ENCODE data around the gene CHCHD5. TPM values are rescaled to one million over a fixed set of nuclear protein-coding genes. Genes with fewer than 3 reads are reported as not detected.
"Not testable (repeated sequence)": the region's sequence is repeated elsewhere in the genome, so short reads cannot be mapped to it uniquely, and the experiment has no call there.

CHCHD5 gene, protein sequence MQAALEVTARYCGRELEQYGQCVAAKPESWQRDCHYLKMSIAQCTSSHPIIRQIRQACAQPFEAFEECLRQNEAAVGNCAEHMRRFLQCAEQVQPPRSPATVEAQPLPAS
- total RNA-seq, result 32.3 to 33.2 TPM (median 32.4 TPM) in 3 replicates

DNA sequence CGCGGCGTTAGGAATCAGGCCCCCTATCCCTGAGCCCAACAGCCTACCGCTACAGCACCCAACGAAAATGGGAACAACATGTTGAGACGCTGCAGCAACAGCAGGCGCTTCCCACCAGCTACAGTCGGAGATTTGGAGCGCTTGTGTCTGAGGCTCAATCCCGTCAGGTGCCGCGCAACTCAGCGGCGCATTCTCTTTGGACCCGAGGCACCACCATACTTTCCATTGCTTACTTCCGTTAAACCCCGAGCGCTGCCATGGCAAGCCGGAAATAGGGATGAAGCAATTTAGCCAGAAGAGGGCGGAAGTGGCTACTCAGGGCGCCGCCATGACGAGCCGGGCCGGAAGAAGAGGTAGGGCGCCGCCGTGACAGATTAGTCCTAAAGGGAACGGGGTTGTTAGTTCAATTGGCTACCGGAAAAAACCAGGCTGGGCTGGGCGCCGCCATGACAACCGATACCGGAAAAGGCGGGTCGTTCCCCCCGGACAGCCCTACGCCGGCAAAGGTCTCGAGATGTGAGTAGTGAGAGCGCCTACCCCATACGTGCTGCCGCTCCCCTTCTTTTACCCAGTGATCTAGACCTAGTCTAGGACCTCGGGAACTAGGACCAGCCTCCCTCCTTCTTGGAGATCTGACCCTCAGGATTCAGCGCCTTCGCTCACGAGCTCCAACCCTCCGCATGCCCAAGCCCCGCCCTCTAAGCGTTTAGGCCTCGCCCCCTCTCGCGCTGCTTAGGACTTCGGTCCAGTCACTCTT is at the start of gene CHCHD5:
Gene CHCHD5 (plus strand): TSS at position 476 of the 757 bp plus-strand sequence. CDS start 39 bp downstream, at position 515.
- no peaks in the 10 kb centered on the region for H3K27me3 Mint-ChIP-seq (ENCODE audit: low read depth)
- H3K9me3 Mint-ChIP-seq, result no peaks in the 10 kb centered on the region
- peak within 1 kb of the TSS; percentile 97 for H3K4me3 Mint-ChIP-seq
- H3K36me3 Mint-ChIP-seq, result peaks cover 15% of the 10 kb centered on the region
- peak within 1 kb of the TSS; percentile 100 for H3K27ac Mint-ChIP-seq
- H3K4me1 Mint-ChIP-seq, result peaks cover 21% of the 10 kb centered on the region
- TF ChIP-seq, protein P1, sequence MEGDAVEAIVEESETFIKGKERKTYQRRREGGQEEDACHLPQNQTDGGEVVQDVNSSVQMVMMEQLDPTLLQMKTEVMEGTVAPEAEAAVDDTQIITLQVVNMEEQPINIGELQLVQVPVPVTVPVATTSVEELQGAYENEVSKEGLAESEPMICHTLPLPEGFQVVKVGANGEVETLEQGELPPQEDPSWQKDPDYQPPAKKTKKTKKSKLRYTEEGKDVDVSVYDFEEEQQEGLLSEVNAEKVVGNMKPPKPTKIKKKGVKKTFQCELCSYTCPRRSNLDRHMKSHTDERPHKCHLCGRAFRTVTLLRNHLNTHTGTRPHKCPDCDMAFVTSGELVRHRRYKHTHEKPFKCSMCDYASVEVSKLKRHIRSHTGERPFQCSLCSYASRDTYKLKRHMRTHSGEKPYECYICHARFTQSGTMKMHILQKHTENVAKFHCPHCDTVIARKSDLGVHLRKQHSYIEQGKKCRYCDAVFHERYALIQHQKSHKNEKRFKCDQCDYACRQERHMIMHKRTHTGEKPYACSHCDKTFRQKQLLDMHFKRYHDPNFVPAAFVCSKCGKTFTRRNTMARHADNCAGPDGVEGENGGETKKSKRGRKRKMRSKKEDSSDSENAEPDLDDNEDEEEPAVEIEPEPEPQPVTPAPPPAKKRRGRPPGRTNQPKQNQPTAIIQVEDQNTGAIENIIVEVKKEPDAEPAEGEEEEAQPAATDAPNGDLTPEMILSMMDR (IDR thresholded peaks at IDR 0.05; ENCODE audit: unreplicated experiment), result no peak
- DNase-seq (ENCODE audit: low spot score in 2 of 2, unreplicated experiment in 2 of 2), result peak; percentile 80 to 87

DNA sequence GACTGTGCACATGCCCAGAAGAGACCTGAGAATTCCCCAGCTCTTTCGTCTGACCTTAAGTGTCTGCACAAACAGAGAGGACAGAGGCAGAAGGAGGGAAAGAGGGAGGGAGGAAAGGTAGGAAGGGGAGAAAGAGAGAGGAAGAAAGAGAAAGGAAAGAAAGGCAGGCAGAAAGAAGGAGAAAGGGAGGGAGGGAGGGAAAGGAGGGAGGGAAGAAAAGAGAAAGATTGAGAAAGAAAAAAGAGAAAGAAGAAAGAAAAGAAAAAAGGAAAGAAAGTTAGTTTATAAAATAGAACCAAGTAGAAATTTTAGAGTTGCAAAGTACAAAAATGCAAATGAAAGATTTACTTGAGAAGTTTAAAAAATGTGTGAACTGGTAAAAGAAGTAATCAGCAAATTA is 49.6 kb upstream of the CHCHD5 start:
- TF ChIP-seq, protein P1 (IDR thresholded peaks at IDR 0.05; ENCODE audit: unreplicated experiment), result no peak
- H3K36me3 Mint-ChIP-seq, result peaks cover 9% of the 10 kb centered on the region
- no peaks in the 10 kb centered on the region for H3K27me3 Mint-ChIP-seq (ENCODE audit: low read depth)
- no peak overlapping the region for H3K4me3 Mint-ChIP-seq
- no peaks in the 10 kb centered on the region for H3K9me3 Mint-ChIP-seq
- no peak overlapping the region for H3K27ac Mint-ChIP-seq
- DNase-seq (ENCODE audit: low spot score in 2 of 2, unreplicated experiment in 2 of 2), result no peak
- H3K4me1 Mint-ChIP-seq, result no peaks in the 10 kb centered on the region

DNA sequence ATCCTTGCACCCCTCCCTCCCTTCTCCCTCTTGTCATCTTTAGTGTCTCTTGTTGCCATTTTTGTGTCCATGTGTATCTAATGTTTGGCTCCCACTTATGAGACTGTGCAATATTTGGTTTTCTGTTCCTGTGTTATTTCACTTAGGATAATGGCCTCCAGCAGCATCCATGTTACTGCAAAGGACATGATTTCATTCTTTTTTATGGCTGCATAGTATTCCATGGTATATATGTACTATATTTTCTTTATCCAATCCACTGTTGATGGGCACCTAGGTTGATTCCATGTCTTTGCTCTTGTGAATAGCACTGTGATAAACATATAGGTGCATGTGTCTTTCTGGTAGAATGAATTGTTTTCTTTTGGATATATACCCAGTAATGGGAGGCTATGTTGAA is 47.7 kb upstream of the CHCHD5 start:
- not testable (repeated sequence) for H3K27ac Mint-ChIP-seq; H3K36me3 Mint-ChIP-seq; H3K4me1 Mint-ChIP-seq; H3K4me3 Mint-ChIP-seq; H3K27me3 Mint-ChIP-seq (ENCODE audit: low read depth); DNase-seq (ENCODE audit: low spot score in 2 of 2, unreplicated experiment in 2 of 2); H3K9me3 Mint-ChIP-seq

DNA sequence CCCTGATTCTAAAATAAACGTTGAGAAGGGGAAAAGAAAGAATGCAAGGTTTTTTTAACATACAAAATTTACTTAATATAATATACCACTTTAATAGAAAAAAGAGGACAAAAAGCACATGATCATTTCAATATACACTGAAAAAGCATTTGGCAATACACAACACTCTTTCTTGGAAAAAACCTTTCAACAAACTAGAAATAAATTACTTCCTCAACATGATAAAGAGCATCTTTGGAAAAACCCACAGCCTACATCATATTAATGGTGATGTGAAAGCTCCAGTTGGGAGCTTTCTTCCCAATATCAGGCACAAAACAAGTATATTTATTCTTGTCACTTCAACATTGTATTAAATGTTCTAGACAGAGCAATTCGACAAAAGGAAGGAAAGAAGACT is 45.1 kb upstream of the CHCHD5 start:
- no peak for DNase-seq (ENCODE audit: low spot score in 2 of 2, unreplicated experiment in 2 of 2)
- H3K27me3 Mint-ChIP-seq (ENCODE audit: low read depth), result no peaks in the 10 kb centered on the region
- H3K27ac Mint-ChIP-seq, result no peak overlapping the region
- no peak overlapping the region for H3K4me3 Mint-ChIP-seq
- H3K36me3 Mint-ChIP-seq, result no peaks in the 10 kb centered on the region
- H3K4me1 Mint-ChIP-seq, result peaks cover 6% of the 10 kb centered on the region
- TF ChIP-seq, protein P1 (IDR thresholded peaks at IDR 0.05; ENCODE audit: unreplicated experiment), result no peak
- no peaks in the 10 kb centered on the region for H3K9me3 Mint-ChIP-seq

DNA sequence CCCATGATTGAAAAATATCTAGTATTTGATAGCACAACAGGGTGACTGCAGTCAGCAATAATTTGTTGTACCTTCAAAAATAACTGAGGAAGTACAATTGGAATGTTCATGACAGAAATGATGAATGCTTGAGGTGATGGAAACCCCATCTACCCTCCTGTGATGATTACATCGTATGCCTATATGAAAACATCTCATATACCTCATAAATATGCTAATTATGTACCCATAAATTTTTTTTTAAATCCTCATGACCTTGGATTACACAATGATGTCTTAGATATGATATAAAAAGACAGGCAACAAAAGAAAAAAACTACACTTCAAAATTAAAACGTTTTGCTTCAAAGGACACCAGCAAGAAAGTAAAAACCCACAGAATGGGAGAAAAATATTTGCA is 43.5 kb upstream of the CHCHD5 start:
- TF ChIP-seq, protein P1 (IDR thresholded peaks at IDR 0.05; ENCODE audit: unreplicated experiment), result no peak
- no peak overlapping the region for H3K27ac Mint-ChIP-seq
- no peak for DNase-seq (ENCODE audit: low spot score in 2 of 2, unreplicated experiment in 2 of 2)
- H3K4me1 Mint-ChIP-seq, result peaks cover 6% of the 10 kb centered on the region
- H3K9me3 Mint-ChIP-seq, result no peaks in the 10 kb centered on the region
- no peak overlapping the region for H3K4me3 Mint-ChIP-seq
- H3K36me3 Mint-ChIP-seq, result no peaks in the 10 kb centered on the region
- H3K27me3 Mint-ChIP-seq (ENCODE audit: low read depth), result no peaks in the 10 kb centered on the region

DNA sequence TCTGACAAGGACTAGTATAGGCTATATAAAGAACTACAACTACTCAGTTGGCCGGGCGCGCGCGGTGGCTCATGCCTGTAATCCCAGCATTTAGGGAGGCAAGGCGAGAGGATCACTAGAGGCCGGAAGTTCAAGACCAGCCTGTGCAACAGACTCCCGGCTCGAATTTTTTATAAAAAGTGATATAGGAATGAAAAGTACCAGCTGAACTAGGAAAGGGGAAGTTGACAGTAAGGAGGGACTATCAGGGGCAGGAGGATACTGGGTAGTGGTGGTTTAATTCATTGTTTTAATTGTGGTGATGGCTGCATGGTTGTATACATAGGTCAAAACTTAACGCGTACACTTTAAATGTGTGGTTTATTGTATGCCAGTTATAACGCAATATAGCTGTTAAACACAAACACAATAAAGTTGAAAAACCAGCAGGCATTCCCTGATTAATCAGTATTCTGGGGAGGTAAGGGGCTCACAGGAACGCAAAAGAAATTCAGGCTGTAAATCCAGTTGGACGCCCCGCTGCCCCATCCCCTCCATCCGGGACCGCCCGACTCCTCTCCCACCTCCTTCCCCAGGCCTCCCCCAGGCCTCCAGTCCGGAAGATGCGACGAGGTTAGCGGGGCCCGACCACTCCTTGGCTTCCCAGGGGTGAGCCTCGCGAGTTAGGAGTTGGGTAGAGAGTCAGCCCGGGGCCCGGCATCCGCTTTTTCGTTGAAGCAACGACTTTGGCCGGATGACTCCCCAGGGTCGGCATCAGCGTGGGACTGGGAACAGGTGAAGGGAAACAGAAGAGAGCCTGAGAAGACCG is 42.9 kb upstream of the CHCHD5 start:
- Mint-ChIP-seq H3K9me3 (no peaks in the 10 kb centered on the region), H3K27ac (no peak overlapping the region), H3K4me1 (peaks cover 6% of the 10 kb centered on the region), H3K27me3 (ENCODE audit: low read depth) (no peaks in the 10 kb centered on the region), H3K4me3 (no peak overlapping the region), H3K36me3 (no peaks in the 10 kb centered on the region)
- peak in 1 of 2 experiments; percentile 30 for DNase-seq (ENCODE audit: low spot score in 2 of 2, unreplicated experiment in 2 of 2)
- TF ChIP-seq, protein P1 (IDR thresholded peaks at IDR 0.05; ENCODE audit: unreplicated experiment), result no peak
